Measurements from ENCODE around the gene PANK2. TPM values are rescaled to one million over a fixed set of nuclear protein-coding genes. Genes with fewer than 3 reads are reported as not detected.
"Not testable (repeated sequence)": the region's sequence is repeated elsewhere in the genome, so short reads cannot be mapped to it uniquely, and the experiment has no call there.

The PANK2 gene
- total and polyA plus RNA-seq, 10 of the 15 experiments (the other 5 are each of a cell fraction or from before 2014, with no cell fraction given) = 13.2 to 43.4 (median 33.3) TPM

DNA sequence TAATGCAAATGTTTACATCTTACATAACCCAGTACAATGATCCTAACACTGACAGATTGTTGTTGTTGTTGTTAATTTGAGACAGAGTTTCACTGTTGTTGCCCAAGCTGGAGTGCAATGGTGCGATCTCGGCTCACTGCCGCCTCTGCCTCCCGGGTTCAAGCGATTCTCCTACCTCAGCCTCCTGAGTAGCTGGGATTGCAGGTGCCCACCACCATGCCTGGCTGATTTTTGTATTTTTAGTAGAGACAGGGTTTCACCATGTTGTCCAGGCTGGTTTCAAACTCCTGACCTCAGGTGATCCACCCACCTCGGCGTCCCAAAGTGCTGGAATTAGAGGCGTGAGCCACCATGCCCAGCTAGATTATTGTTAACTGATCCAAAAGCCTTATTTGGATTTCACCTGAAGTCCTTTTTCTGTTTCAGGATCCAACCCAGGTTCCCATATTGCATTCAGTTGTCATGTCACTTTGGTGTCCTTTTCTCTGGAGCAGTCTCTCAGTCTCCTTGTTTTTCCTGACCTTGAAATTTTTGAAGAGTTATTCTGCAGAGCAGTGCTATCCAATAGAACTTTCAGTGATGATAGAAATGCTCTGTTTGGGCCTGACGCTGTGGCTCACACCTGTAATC, 45.1 kb upstream of the PANK2 start:
- H4K20me1 ChIP-seq (ENCODE audit: control insufficient read depth, insufficient read depth); H3K9ac ChIP-seq (ENCODE audit: control insufficient read depth, insufficient read depth, low read length); FAIRE-seq; H3K9me3 ChIP-seq (replicated peaks; ENCODE audit: control insufficient read depth, insufficient read depth, low read length); H3K4me2 ChIP-seq (ENCODE audit: control insufficient read depth, insufficient read depth); in situ Hi-C loops (cut with MboI); intact Hi-C loops (cut with micrococcal nuclease; ENCODE audit: unreplicated experiment); H2AFZ ChIP-seq (ENCODE audit: control insufficient read depth, low read depth, low read length); ATAC-seq; H3K36me3 ChIP-seq (ENCODE audit: control insufficient read depth in 2 of 2, insufficient read depth in 2 of 2, low read length in 1 of 2); BruUV-seq (replicated peaks); H3K27me3 ChIP-seq (replicated peaks in 1 of 2; ENCODE audit: control insufficient read depth in 2 of 2, insufficient read depth in 2 of 2, low read length in 1 of 2); DNase-seq (ENCODE audit: low read depth, low spot score); H3K4me3 ChIP-seq: not testable (repeated sequence)
- peak overlapping the region; percentile 12; the same call in 1 of the 2 replicates for H3K27ac ChIP-seq (ENCODE audit: control insufficient read depth, insufficient read depth)
- ChIA-PET SMC1A (ENCODE audit: uncharacterized antibody, unreplicated experiment) (interaction anchor here (1.3 to 1.7 kb wide), 4 partner anchors 9 to 55 kb away, joined by 3 to 9 read pairs (median 4); no protein-coding TSS in a partner anchor), RAD21 (ENCODE audit: unreplicated experiment) (interaction anchor here (1.5 kb wide), 1 partner anchor 58 kb away, joined by 3 read pairs; the partner anchor contains the start of gene CENPB), POLR2A (interaction anchor here (1.4 to 1.6 kb wide), 2 partner anchors 23 to 58 kb away, joined by 3 to 17 read pairs; partner anchors contain the start of genes AP5S1 and CENPB), CTCF (interaction anchor here (0.7 to 1.7 kb wide), 4 partner anchors 11 to 99 kb away, joined by 3 to 17 read pairs (median 4); no protein-coding TSS in a partner anchor)
- peaks cover 26% of the 10 kb centered on the region for H3K79me2 ChIP-seq (ENCODE audit: control insufficient read depth, insufficient read depth, low read length)
- H3K4me1 ChIP-seq (ENCODE audit: control insufficient read depth, insufficient read depth, low read length) = peaks cover 13% of the 10 kb centered on the region
- 88% methylated on average over 9 of the region's 9 CpGs for WGBS (ENCODE audit: insufficient coverage, insufficient replicate concordance, low lambda C conversion rate, missing lambda C conversion rate)

DNA sequence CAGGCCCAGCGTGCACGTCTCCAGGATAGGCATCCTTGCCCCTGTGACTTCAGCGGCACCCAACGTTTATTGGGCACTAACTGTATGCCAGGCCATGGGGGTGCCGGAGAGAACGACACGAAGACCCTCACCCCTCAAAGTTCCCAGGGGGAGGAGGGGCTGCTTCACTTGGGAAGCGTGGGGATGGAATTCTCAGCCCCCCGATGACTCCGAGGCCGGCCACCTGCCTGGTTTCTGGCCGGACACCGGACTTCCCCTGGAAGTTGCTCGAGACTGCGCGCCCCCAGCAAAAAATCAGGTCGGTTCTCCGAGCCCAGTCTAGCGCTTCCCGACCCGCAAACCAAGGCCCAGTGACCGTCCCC, 42.8 kb upstream of the PANK2 start:
- H3K9me3 ChIP-seq (replicated peaks; ENCODE audit: control insufficient read depth, insufficient read depth, low read length) = no peaks in the 10 kb centered on the region
- DNase-seq (ENCODE audit: low read depth, low spot score) (no peak), FAIRE-seq (no peak), ATAC-seq (no peak)
- peak overlapping the region; percentile 88 for H3K9ac ChIP-seq (ENCODE audit: control insufficient read depth, insufficient read depth, low read length)
- intact Hi-C loops (cut with micrococcal nuclease; ENCODE audit: unreplicated experiment) = loop anchor here (2.0 kb wide), 2 partner anchors 26 to 52 kb away; partner anchors contain the start of gene AP5S1
- H4K20me1 ChIP-seq (ENCODE audit: control insufficient read depth, insufficient read depth) = no peaks in the 10 kb centered on the region
- ChIA-PET CTCF (interaction anchor here (1.4 kb wide), 1 partner anchor 26 kb away, joined by 4 read pairs; the partner anchor contains the start of gene AP5S1), POLR2A (no interaction called here), RAD21 (ENCODE audit: unreplicated experiment) (no interaction called here), SMC1A (ENCODE audit: uncharacterized antibody, unreplicated experiment) (interaction anchor here (1.5 kb wide), 1 partner anchor 226 kb away, joined by 3 read pairs; no protein-coding TSS in a partner anchor)
- H3K27me3 ChIP-seq (replicated peaks in 1 of 2; ENCODE audit: control insufficient read depth in 2 of 2, insufficient read depth in 2 of 2, low read length in 1 of 2) = no peaks in the 10 kb centered on the region
- no peaks in the 10 kb centered on the region for H3K36me3 ChIP-seq (ENCODE audit: control insufficient read depth in 2 of 2, insufficient read depth in 2 of 2, low read length in 1 of 2)
- WGBS (ENCODE audit: insufficient coverage, insufficient replicate concordance, low lambda C conversion rate, missing lambda C conversion rate) = 1% methylated on average over 22 of the region's 22 CpGs
- H3K27ac ChIP-seq (ENCODE audit: control insufficient read depth, insufficient read depth) = peak overlapping the region; percentile 79
- peaks cover 29% of the 10 kb centered on the region for H3K79me2 ChIP-seq (ENCODE audit: control insufficient read depth, insufficient read depth, low read length)
- in situ Hi-C loops (cut with MboI) = no loop called here
- peaks cover 10% of the 10 kb centered on the region for H3K4me1 ChIP-seq (ENCODE audit: control insufficient read depth, insufficient read depth, low read length)
- BruUV-seq (replicated peaks) = no TSS peak
- H2AFZ ChIP-seq (ENCODE audit: control insufficient read depth, low read depth, low read length) = peak overlapping the region; percentile 86
- H3K4me2 ChIP-seq (ENCODE audit: control insufficient read depth, insufficient read depth) = peak overlapping the region; percentile 95
- peak overlapping the region; percentile 87 for H3K4me3 ChIP-seq
- TF ChIP-seq, protein P1, sequence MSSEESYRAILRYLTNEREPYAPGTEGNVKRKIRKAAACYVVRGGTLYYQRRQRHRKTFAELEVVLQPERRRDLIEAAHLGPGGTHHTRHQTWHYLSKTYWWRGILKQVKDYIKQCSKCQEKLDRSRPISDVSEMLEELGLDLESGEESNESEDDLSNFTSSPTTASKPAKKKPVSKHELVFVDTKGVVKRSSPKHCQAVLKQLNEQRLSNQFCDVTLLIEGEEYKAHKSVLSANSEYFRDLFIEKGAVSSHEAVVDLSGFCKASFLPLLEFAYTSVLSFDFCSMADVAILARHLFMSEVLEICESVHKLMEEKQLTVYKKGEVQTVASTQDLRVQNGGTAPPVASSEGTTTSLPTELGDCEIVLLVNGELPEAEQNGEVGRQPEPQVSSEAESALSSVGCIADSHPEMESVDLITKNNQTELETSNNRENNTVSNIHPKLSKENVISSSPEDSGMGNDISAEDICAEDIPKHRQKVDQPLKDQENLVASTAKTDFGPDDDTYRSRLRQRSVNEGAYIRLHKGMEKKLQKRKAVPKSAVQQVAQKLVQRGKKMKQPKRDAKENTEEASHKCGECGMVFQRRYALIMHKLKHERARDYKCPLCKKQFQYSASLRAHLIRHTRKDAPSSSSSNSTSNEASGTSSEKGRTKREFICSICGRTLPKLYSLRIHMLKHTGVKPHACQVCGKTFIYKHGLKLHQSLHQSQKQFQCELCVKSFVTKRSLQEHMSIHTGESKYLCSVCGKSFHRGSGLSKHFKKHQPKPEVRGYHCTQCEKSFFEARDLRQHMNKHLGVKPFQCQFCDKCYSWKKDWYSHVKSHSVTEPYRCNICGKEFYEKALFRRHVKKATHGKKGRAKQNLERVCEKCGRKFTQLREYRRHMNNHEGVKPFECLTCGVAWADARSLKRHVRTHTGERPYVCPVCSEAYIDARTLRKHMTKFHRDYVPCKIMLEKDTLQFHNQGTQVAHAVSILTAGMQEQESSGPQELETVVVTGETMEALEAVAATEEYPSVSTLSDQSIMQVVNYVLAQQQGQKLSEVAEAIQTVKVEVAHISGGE (CRISPR knock-in tag; IDR thresholded peaks at IDR 0.05) = no peak
- TF ChIP-seq NFYB (IDR thresholded peaks at IDR 0.05; ENCODE audit: insufficient read depth, low read depth, low read length) (no peak), IKZF1 (conservative IDR thresholded peaks at IDR 0.05) (peak; percentile 76), ESRRA (IDR thresholded peaks at IDR 0.05; ENCODE audit: low read length) (0 out of 2 replicates have a peak, but pooled peaks have one; percentile 45), POU2F2 (IDR thresholded peaks at IDR 0.05; ENCODE audit: borderline replicate concordance, low read depth, low read length) (no peak; the same call in 2 of the 3 replicates)
- TF ChIP-seq, protein P2, sequence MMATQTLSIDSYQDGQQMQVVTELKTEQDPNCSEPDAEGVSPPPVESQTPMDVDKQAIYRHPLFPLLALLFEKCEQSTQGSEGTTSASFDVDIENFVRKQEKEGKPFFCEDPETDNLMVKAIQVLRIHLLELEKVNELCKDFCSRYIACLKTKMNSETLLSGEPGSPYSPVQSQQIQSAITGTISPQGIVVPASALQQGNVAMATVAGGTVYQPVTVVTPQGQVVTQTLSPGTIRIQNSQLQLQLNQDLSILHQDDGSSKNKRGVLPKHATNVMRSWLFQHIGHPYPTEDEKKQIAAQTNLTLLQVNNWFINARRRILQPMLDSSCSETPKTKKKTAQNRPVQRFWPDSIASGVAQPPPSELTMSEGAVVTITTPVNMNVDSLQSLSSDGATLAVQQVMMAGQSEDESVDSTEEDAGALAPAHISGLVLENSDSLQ (IDR thresholded peaks at IDR 0.05) = no peak
- TF ChIP-seq, protein P3, sequence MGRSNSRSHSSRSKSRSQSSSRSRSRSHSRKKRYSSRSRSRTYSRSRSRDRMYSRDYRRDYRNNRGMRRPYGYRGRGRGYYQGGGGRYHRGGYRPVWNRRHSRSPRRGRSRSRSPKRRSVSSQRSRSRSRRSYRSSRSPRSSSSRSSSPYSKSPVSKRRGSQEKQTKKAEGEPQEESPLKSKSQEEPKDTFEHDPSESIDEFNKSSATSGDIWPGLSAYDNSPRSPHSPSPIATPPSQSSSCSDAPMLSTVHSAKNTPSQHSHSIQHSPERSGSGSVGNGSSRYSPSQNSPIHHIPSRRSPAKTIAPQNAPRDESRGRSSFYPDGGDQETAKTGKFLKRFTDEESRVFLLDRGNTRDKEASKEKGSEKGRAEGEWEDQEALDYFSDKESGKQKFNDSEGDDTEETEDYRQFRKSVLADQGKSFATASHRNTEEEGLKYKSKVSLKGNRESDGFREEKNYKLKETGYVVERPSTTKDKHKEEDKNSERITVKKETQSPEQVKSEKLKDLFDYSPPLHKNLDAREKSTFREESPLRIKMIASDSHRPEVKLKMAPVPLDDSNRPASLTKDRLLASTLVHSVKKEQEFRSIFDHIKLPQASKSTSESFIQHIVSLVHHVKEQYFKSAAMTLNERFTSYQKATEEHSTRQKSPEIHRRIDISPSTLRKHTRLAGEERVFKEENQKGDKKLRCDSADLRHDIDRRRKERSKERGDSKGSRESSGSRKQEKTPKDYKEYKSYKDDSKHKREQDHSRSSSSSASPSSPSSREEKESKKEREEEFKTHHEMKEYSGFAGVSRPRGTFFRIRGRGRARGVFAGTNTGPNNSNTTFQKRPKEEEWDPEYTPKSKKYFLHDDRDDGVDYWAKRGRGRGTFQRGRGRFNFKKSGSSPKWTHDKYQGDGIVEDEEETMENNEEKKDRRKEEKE (IDR thresholded peaks at IDR 0.05) = no peak

All from GM12878 (cell line).